ENCODE results near the gene MPC2. TPM values are rescaled to one million over a fixed set of nuclear protein-coding genes. Genes with fewer than 3 reads are reported as not detected.

MPC2 gene
- total RNA-seq, 1 experiment from 2014 or later: 32.9 TPM

DNA sequence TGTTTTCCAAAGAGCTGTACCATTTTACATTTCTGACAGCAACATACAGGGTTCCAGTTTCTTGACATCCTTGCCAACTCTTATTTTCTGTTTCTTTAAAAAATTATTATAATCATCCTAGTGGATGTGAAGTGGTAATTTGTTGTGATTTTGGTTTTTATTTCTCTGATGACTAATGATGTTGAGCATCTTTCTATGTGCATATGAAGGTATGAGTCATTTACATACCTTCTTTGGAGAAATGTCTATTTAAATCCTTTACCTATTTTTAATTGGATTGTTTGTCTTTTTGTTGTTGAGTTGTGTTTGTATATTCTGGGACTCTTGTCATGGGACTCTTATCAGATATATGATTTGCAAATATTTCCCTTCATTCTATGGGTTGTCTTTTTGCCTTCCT is 20.8 kb upstream of the MPC2 start:
- Histone ChIP-seq H3T11ph (ENCODE audit: low read length) (no peak overlapping the region), H4K8ac (replicated peaks; ENCODE audit: insufficient read length, low read depth, low read length) (no peak overlapping the region), H4K20me1 (ENCODE audit: control insufficient read depth, insufficient read depth, insufficient read length) (no peaks in the 10 kb centered on the region), H3K79me2 (ENCODE audit: insufficient read depth, low read length) (no peaks in the 10 kb centered on the region), H2BK12ac (ENCODE audit: insufficient read length, low read depth, low read length) (no peak overlapping the region), H3K18ac (ENCODE audit: insufficient read length, low read depth, low read length) (no peak overlapping the region), H3K23me2 (ENCODE audit: insufficient read length, low read depth, low read length, poor library complexity, severe bottlenecking) (no peaks in the 10 kb centered on the region), H3K4me1 (ENCODE audit: insufficient read depth, low read length) (no peaks in the 10 kb centered on the region), H2BK20ac (ENCODE audit: low read depth, low read length, poor library complexity, severe bottlenecking) (no peak overlapping the region), H2BK120ac (ENCODE audit: low read depth, low read length, poor library complexity, severe bottlenecking) (no peak overlapping the region), H3K4me2 (ENCODE audit: insufficient read depth, insufficient read length, low read length) (no peak overlapping the region), H4K5ac (ENCODE audit: insufficient read length, low read depth, low read length) (no peak overlapping the region), H3K27me3 (ENCODE audit: insufficient read depth, low read length) (no peaks in the 10 kb centered on the region), H2AFZ (ENCODE audit: low read length) (no peak overlapping the region), H3K14ac (ENCODE audit: insufficient read depth, low read length) (no peak overlapping the region), H3K9ac (ENCODE audit: extremely low read depth, insufficient read length, low read length) (no peak overlapping the region), H3K79me1 (ENCODE audit: insufficient read depth, low read depth, low read length, poor library complexity, severe bottlenecking) (no peaks in the 10 kb centered on the region), H4K91ac (ENCODE audit: insufficient read length, low read depth, low read length) (no peak overlapping the region), H2AK5ac (ENCODE audit: insufficient read length, low read length) (no peak overlapping the region), H3K56ac (ENCODE audit: insufficient read length, low read depth, low read length) (no peak overlapping the region), H3K23ac (ENCODE audit: insufficient read length, low read depth, low read length) (no peak overlapping the region), H2BK15ac (ENCODE audit: low read depth, low read length) (no peak overlapping the region), H3K27ac (ENCODE audit: insufficient read length, low read depth, low read length) (no peak overlapping the region), H3K4ac (ENCODE audit: low read depth, low read length) (no peak overlapping the region), H2BK5ac (ENCODE audit: insufficient read length, low read length) (no peak overlapping the region), H3K9me3 (ENCODE audit: control insufficient read depth, low read depth, low read length) (no peaks in the 10 kb centered on the region)
- no peak overlapping the region for H3K27ac Mint-ChIP-seq
- no peak for DNase-seq
- TF ChIP-seq, protein P1, sequence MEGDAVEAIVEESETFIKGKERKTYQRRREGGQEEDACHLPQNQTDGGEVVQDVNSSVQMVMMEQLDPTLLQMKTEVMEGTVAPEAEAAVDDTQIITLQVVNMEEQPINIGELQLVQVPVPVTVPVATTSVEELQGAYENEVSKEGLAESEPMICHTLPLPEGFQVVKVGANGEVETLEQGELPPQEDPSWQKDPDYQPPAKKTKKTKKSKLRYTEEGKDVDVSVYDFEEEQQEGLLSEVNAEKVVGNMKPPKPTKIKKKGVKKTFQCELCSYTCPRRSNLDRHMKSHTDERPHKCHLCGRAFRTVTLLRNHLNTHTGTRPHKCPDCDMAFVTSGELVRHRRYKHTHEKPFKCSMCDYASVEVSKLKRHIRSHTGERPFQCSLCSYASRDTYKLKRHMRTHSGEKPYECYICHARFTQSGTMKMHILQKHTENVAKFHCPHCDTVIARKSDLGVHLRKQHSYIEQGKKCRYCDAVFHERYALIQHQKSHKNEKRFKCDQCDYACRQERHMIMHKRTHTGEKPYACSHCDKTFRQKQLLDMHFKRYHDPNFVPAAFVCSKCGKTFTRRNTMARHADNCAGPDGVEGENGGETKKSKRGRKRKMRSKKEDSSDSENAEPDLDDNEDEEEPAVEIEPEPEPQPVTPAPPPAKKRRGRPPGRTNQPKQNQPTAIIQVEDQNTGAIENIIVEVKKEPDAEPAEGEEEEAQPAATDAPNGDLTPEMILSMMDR (conservative IDR thresholded peaks at IDR 0.05): no peak
- no peak overlapping the region for H3K4me3 Mint-ChIP-seq
- H3K27me3 Mint-ChIP-seq (ENCODE audit: low read depth): no peaks in the 10 kb centered on the region
- no peaks in the 10 kb centered on the region for H3K9me3 Mint-ChIP-seq
- peaks cover 17 to 45% (median 29%) of the 10 kb centered on the region in 3 experiments; a peak in 6 of 7 replicates for H3K36me3 Mint-ChIP-seq (ENCODE audit: insufficient read depth in 1 of 3, low read depth in 3 of 3)
- H3K4me1 Mint-ChIP-seq: no peaks in the 10 kb centered on the region

All from H9 (cell line).